Psoas muscle (tissue), 8 donors: ENCODE measurements around the gene SYTL5. TPM values are rescaled to one million over a fixed set of nuclear protein-coding genes. Genes with fewer than 3 reads are reported as not detected.

Experiments
- ATAC-seq, 4 donors: fragments of 200-7000 bp; cut with Tn5 transposase; one replicate each; pipeline ENCODE4 v1.9.1; 2020; ENCODE audit warnings: moderate library complexity in 3 of 4, mild to moderate bottlenecking in 2 of 4
- DNase-seq, 2 donors: peaks; one replicate each; pipeline ENCODE4 v3.0.0-alpha.2; 2020
- H3K27ac ChIP-seq: fragments of 200-600 bp; one replicate; pipeline ENCODE4 v1.8.0; 2022
- H3K27me3 ChIP-seq, 3 donors: fragments of 200-600 bp in 1 of 3; one replicate each; pipeline versions ENCODE4 v1.6.1 to v1.8.0; 2013 to 2022; ENCODE audit warnings: low read length in 2 of 3, mild to moderate bottlenecking in 2 of 3, moderate library complexity in 1 of 3; ENCODE audit not compliant: insufficient read depth in 3 of 3
- H3K36me3 ChIP-seq, 2 donors: fragments of 200-600 bp in 1 of 2; one replicate each; pipeline versions ENCODE4 v1.6.1 to v1.8.0; 2013 to 2022; ENCODE audit warnings: low read depth in 1 of 2, mild to moderate bottlenecking in 1 of 2, moderate library complexity in 1 of 2; ENCODE audit not compliant: insufficient read depth in 1 of 2
- H3K4me1 ChIP-seq: fragments of 200-600 bp; one replicate; pipeline ENCODE4 v1.8.0; 2022
- H3K4me3 ChIP-seq: fragments of 200-600 bp; one replicate; pipeline ENCODE4 v1.8.0; 2022; ENCODE audit warnings: mild to moderate bottlenecking
- H3K9me3 ChIP-seq: fragments of 200-600 bp; one replicate; pipeline ENCODE4 v1.8.0; 2022
- CTCF ChIP-seq: fragments of 200-600 bp; IDR thresholded peaks from one replicate; pipeline ENCODE4 v1.8.0; 2022; ENCODE audit warnings: antibody characterized with exemption
- WGBS, 3 donors: extraction: QIAGEN DNeasy Blood & Tissue Kit; methylation state at CpG; one replicate each; pipeline versions ENCODE4 v1.1.6 to v1.1.7; 2013; 5-methylcytosine and 5-hydroxymethylcytosine counted together
- intact Hi-C, 2 donors: fragments of 100-400 bp; cut with DNase I; formaldehyde crosslinking; loops; one replicate each; pipeline versions ENCODE4 v1.11.0 to v1.14.2; 2022
- polyA plus RNA-seq, 3 donors: library from polyadenylated mRNA; stranded (reverse); fragments of 200-250 nt; gene quantifications; one replicate each; pipeline ENCODE4 v1.2.3, GENCODE V29; 2013
- total RNA-seq, 4 donors: library from RNA; stranded (reverse); fragmentation: NEBNext Ultra II Directional in 2 of 4; extraction: Animal tissue kit (Norgen Biotek cat#: 25700) in 2 of 4; gene quantifications; one replicate each; pipeline versions ENCODE4 v1.2.1 to v1.2.4, GENCODE V29; 2021 to 2023
- donor health status: healthy with polysubstance abuse.
- donor health status: DM: no; HTN: no; CAD: no; lungs with moderate emphysema.
- donor health status: Bipolar disorder and iron deficiency.
- donor health status: healthy.
- donor health status: DM: yes; HTN: yes; CAD: no.
- donor health status: DM: no; HTN: no; CAD: no.
- donor health status: DM: no; HTN: no; CAD: no.
- donor health status: DM: yes; HTN: yes; CAD: no.

Gene SYTL5
- total and polyA plus RNA-seq, 7 donors: 0.01 TPM; not detected in 6

DNA sequence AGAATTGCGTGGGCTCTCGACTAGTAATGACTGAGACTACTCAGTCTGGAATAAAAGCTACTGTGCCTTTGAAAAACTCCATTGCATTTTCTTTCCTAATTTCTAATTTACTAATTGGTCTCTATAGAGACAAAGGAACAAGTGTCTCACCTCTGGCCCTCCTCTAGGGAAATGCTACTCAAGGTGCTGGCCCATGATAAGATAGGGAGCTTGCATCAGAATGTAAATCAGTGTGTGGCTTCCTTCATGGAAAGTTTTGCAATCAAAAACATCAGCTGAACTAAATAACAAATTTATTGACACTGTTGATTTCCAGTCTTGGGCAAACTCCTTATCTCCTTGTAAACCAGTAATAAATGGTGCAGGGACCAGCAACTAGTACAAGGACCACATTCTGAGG lies 132.5 kb downstream of the SYTL5 start:
- Histone ChIP-seq H3K4me3 (no peak overlapping the region), H3K4me1 (no peaks in the 10 kb centered on the region), H3K36me3 (no peaks in the 10 kb centered on the region), H3K27me3 (peaks cover 0 to 8% (median 0%) of the 10 kb centered on the region in 3 donors), H3K27ac (no peak overlapping the region), H3K9me3 (no peaks in the 10 kb centered on the region)
- WGBS, 3 donors: 84 to 94% (median 90%) methylated on average over 2 of the region's 2 CpGs
- no peak for TF ChIP-seq CTCF
- ATAC-seq (no peak), DNase-seq (no peak)
- intact Hi-C loops: no loop called here

- TF ChIP-seq CTCF: no peak
- WGBS, 3 donors: 14 to 29% (median 23%) methylated on average over 1 of the region's 1 CpG
- Histone ChIP-seq H3K27me3 (peaks cover 0 to 22% (median 0%) of the 10 kb centered on the region in 3 donors), H3K27ac (no peak overlapping the region), H3K9me3 (no peaks in the 10 kb centered on the region), H3K4me1 (no peaks in the 10 kb centered on the region), H3K36me3 (no peaks in the 10 kb centered on the region), H3K4me3 (no peak overlapping the region)
- DNase-seq (no peak), ATAC-seq (peak in 1 of 4 donors; percentile 34)
- intact Hi-C loops: no loop called here
Observed at GRCh38 chrX:38142610-38143009, 136.3 kb downstream of the SYTL5 start.

DNA sequence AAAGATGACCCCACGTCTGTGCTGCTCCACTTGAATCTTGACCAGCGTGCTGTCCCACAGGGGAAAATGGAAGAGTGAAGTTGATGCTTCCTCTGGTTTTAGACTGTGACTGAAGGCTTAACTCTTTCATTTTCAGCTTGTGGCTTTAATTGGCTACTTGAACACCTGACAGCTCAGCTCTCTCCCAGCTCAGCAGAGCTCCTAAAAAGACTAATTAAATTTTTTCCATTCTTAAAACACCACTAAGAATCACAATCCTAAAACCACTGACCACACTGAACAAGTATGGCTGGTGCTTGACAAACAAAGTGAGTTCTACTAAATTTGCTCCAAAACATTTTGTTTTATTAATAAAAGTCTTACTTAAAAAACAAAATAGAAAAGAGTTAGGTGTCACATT lies 142.7 kb downstream of the SYTL5 start:
- Histone ChIP-seq H3K36me3 (no peaks in the 10 kb centered on the region), H3K27ac (no peak overlapping the region), H3K4me1 (no peaks in the 10 kb centered on the region), H3K27me3 (peaks cover 0 to 25% (median 0%) of the 10 kb centered on the region in 3 donors), H3K4me3 (no peak overlapping the region), H3K9me3 (no peaks in the 10 kb centered on the region)
- intact Hi-C loops: no loop called here
- WGBS, 3 donors: 66 to 85% (median 73%) methylated on average over 2 of the region's 2 CpGs
- TF ChIP-seq CTCF: no peak
- no peak for DNase-seq
- ATAC-seq: no peak

DNA sequence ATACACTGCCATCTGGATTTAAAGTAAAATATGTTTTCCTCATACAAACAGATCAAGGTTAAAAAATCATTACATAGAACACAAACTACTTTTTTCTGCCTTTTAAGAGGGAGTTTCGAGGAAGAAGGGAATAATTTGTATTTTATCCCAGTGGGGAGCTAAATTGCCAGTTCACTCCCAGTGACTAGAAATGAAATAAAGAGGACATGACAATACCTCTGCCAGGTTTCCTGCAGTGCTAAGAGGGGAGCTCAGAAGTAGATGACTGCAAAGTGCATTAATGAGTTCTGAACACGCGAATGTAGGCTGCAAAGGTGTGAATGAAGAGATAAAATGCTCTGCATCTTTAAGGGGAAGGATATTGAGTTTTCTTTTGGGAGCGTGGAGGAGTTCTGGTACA lies 144.6 kb downstream of the SYTL5 start:
- peaks cover 0 to 11% (median 0%) of the 10 kb centered on the region in 3 donors for H3K27me3 ChIP-seq
- H3K36me3 ChIP-seq: no peaks in the 10 kb centered on the region
- TF ChIP-seq CTCF: no peak
- 65 to 93% (median 86%) methylated on average over 4 of the region's 4 CpGs for WGBS, 3 donors
- DNase-seq (no peak), ATAC-seq (no peak)
- intact Hi-C loops: no loop called here
- no peaks in the 10 kb centered on the region for H3K4me1 ChIP-seq
- no peak overlapping the region for H3K27ac ChIP-seq
- H3K9me3 ChIP-seq: no peaks in the 10 kb centered on the region
- H3K4me3 ChIP-seq: no peak overlapping the region

- H3K27ac ChIP-seq: no peak overlapping the region
- ATAC-seq (no peak), DNase-seq (no peak)
- 67 to 94% (median 93%) methylated on average over 5 of the region's 5 CpGs for WGBS, 3 donors
- H3K36me3 ChIP-seq: no peaks in the 10 kb centered on the region
- no peaks in the 10 kb centered on the region for H3K4me1 ChIP-seq
- intact Hi-C loops: no loop called here
- no peak for TF ChIP-seq CTCF
- no peaks in the 10 kb centered on the region for H3K9me3 ChIP-seq
- H3K27me3 ChIP-seq: peaks cover 0 to 12% (median 0%) of the 10 kb centered on the region in 3 donors
- no peak overlapping the region for H3K4me3 ChIP-seq
Observed at GRCh38 chrX:38151441-38151840, 145.1 kb downstream of the SYTL5 start.
